GM23338 (cell line): ENCODE measurements around the gene CHRM4.

Source experiments
- CREB1 ChIP-seq: fragments of 250-450 bp; sonication (Bioruptor Pico); IDR thresholded peaks from 2 replicates; pipeline ENCODE4 v1.5.0; 2020; ENCODE audit warnings: low read depth, mild to moderate bottlenecking, moderate library complexity
- CTCF ChIP-seq, 2 experiments: fragments of 200-600 bp in 1 of 2; sonication (generic) in 1 of 2; conservative IDR thresholded peaks; 2 replicates each; pipeline versions ENCODE4 v1.5.1 to v1.6.1; 2016 to 2017; ENCODE audit warnings: antibody characterized with exemption in 2 of 2, low read depth in 2 of 2, mild to moderate bottlenecking in 2 of 2, moderate library complexity in 1 of 2
- EZH2 ChIP-seq: fragments of 200-600 bp; sonication (generic); IDR thresholded peaks from one replicate; pipeline ENCODE4 v1.8.0; 2017; ENCODE audit warnings: antibody characterized with exemption, mild to moderate bottlenecking, low read depth; ENCODE audit not compliant: unreplicated experiment
- EZH2phosphoT487 ChIP-seq: fragments of 200-600 bp; sonication (generic); IDR thresholded peaks from one replicate; pipeline ENCODE4 v1.8.1; 2018; ENCODE audit warnings: antibody characterized with exemption; ENCODE audit not compliant: unreplicated experiment
- JUNB ChIP-seq: IDR thresholded peaks from one replicate; pipeline ENCODE4 v1.6.1; 2016; ENCODE audit warnings: antibody characterized with exemption; ENCODE audit not compliant: unreplicated experiment
- NANOG ChIP-seq: IDR thresholded peaks from 2 replicates; pipeline ENCODE4 v1.6.1; 2016; ENCODE audit warnings: antibody characterized with exemption, borderline replicate concordance
- POLR2AphosphoS5 ChIP-seq: IDR thresholded peaks from 2 replicates; pipeline ENCODE4 v1.6.1; 2016; ENCODE audit warnings: antibody characterized with exemption, low read depth
- REST ChIP-seq: IDR thresholded peaks from one replicate; pipeline ENCODE4 v1.6.1; 2018; ENCODE audit warnings: antibody characterized with exemption; ENCODE audit not compliant: unreplicated experiment
- STAT1 ChIP-seq: IDR thresholded peaks from one replicate; pipeline ENCODE4 v1.6.1; 2016; ENCODE audit warnings: antibody characterized with exemption; ENCODE audit not compliant: unreplicated experiment
- ZNF114 ChIP-seq: fragments of 250-450 bp; sonication (Bioruptor Pico); IDR thresholded peaks from 2 replicates; pipeline ENCODE4 v1.5.0; 2020; ENCODE audit warnings: mild to moderate bottlenecking, moderate library complexity
- ZNF331 ChIP-seq: fragments of 250-450 bp; sonication (Bioruptor Pico); IDR thresholded peaks from 2 replicates; pipeline ENCODE4 v1.5.0; 2020; ENCODE audit warnings: low read depth, mild to moderate bottlenecking, moderate library complexity
- ZNF462 ChIP-seq: fragments of 250-450 bp; sonication (Bioruptor Pico); IDR thresholded peaks from 2 replicates; pipeline ENCODE4 v1.5.0; 2020; ENCODE audit warnings: mild to moderate bottlenecking, moderate library complexity
- TF ChIP-seq, protein P1 (sequence below): IDR thresholded peaks from 2 replicates; pipeline ENCODE4 v1.6.1; 2016; ENCODE audit warnings: antibody characterized with exemption

- TF ChIP-seq EZH2, result no peak
- TF ChIP-seq EZH2phosphoT487, result no peak
- no peak for TF ChIP-seq POLR2AphosphoS5
- TF ChIP-seq CTCF (conservative IDR thresholded peaks at IDR 0.05; ENCODE audit: low read depth in 2 of 2), result no peak
- no peak for TF ChIP-seq REST
- TF ChIP-seq NANOG, result no peak
- no peak for TF ChIP-seq ZNF331 (CRISPR knock-in tag)
- TF ChIP-seq JUNB, result no peak
- no peak for TF ChIP-seq CREB1 (CRISPR knock-in tag)
- TF ChIP-seq, protein P1, sequence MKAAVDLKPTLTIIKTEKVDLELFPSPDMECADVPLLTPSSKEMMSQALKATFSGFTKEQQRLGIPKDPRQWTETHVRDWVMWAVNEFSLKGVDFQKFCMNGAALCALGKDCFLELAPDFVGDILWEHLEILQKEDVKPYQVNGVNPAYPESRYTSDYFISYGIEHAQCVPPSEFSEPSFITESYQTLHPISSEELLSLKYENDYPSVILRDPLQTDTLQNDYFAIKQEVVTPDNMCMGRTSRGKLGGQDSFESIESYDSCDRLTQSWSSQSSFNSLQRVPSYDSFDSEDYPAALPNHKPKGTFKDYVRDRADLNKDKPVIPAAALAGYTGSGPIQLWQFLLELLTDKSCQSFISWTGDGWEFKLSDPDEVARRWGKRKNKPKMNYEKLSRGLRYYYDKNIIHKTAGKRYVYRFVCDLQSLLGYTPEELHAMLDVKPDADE, result no peak
- TF ChIP-seq ZNF462 (CRISPR knock-in tag), result no peak
- TF ChIP-seq ZNF114, result no peak
- TF ChIP-seq STAT1, result no peak
Measured at GRCh38 chr11:46350695-46351094, 40.9 kb downstream of the CHRM4 start.
